ENCODE data around the gene OR5H15.
"Not testable (repeated sequence)": the region's sequence is repeated elsewhere in the genome, so short reads cannot be mapped to it uniquely, and the experiment has no call there.

Gene OR5H15

DNA sequence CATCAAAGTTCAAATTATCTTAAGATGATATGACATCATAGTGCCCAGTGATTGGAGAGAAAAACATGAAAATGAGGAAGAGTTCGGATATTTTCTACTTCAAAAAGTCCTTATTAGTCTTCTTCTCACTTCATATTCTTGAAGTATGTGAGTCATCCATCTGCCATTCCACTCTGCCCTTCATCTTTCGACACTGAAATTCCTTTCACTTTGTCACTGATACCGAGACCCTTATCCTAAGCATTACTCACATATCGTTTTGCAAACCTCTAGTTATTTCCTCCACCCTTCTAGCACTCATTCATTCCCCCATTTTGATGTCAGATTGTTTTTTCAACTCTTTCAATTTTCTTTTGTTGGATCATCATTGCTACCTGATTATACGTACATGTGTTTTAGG is 15.3 kb upstream of the OR5H15 start:
- no peak overlapping the region for H3K27ac ChIP-seq
- TF ChIP-seq, protein P1, sequence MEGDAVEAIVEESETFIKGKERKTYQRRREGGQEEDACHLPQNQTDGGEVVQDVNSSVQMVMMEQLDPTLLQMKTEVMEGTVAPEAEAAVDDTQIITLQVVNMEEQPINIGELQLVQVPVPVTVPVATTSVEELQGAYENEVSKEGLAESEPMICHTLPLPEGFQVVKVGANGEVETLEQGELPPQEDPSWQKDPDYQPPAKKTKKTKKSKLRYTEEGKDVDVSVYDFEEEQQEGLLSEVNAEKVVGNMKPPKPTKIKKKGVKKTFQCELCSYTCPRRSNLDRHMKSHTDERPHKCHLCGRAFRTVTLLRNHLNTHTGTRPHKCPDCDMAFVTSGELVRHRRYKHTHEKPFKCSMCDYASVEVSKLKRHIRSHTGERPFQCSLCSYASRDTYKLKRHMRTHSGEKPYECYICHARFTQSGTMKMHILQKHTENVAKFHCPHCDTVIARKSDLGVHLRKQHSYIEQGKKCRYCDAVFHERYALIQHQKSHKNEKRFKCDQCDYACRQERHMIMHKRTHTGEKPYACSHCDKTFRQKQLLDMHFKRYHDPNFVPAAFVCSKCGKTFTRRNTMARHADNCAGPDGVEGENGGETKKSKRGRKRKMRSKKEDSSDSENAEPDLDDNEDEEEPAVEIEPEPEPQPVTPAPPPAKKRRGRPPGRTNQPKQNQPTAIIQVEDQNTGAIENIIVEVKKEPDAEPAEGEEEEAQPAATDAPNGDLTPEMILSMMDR (IDR thresholded peaks at IDR 0.05) = no peak
- no peak for TF ChIP-seq ZFX (IDR thresholded peaks at IDR 0.05; ENCODE audit: borderline replicate concordance)

DNA sequence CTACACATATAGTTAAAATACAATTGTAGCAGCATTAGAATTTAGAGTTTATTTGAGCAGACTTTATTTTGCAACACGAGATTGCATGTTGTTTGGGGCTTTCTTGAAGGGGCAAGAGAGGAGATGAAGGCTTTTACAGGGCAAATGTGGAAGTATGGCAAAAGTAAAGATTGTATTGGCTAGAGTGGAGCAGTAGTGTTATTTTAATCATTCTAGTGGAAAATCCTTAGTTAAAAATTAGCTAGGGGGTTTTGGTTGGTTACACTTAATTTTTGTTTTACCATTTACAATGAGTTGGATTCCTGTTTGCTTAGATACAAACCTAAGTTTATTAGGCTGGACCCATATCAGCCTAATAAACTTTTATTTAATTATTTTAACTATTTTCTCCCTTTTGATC is 4.6 kb downstream of the OR5H15 start:
- no peak overlapping the region for H3K27ac ChIP-seq
- TF ChIP-seq, protein P1 (IDR thresholded peaks at IDR 0.05) = no peak
- no peak for TF ChIP-seq ZFX (IDR thresholded peaks at IDR 0.05; ENCODE audit: borderline replicate concordance)

DNA sequence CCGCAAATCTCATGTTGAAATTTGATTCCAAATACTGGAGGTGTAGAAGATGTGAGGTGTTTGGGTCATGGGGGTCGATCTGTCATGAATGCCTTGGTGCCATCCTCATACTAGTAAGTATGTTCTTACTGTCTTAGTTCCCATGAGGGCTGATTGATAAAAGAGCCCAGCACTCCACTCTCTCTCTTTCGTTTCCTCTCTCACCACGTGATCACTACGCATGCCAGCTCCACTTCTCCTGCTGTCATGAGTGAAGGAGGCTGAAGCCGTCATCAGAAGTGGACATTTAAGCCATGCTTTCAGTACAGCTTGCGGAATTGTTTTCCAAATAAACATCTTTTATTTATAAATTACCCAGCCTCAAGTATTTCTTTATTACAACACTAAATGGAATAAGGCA is 6.1 kb downstream of the OR5H15 start:
- TF ChIP-seq, protein P1 (IDR thresholded peaks at IDR 0.05) = no peak
- no peak for TF ChIP-seq ZFX (IDR thresholded peaks at IDR 0.05; ENCODE audit: borderline replicate concordance)
- no peak overlapping the region for H3K27ac ChIP-seq

DNA sequence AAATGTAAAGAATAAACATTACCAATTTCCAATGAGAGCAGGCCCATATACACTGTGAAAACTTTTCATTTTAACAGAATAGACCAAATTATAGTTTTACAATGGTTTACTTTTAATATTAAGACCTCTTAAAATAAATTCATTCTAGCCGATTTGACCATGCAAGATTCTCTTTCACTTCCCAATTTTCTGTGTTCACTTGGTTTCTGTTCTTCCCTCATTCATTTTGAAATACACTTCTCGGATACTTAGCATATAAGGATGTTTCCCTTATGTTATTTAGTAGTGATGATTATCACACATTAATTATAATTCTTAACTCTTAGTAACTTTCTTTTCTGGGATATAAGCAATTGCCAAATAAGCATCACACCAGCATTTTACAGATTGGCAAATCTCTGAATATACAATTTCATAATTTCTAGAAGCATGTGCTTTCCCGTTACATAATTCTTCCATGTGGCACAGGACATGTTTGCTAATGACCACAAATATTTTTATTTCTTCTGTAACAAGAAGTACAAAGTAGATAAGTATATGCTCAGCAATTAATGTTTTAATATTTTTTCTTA is 13.9 kb downstream of the OR5H15 start:
- no peak overlapping the region for H3K27ac ChIP-seq
- no peak for TF ChIP-seq ZFX (IDR thresholded peaks at IDR 0.05; ENCODE audit: borderline replicate concordance)
- TF ChIP-seq, protein P1 (IDR thresholded peaks at IDR 0.05) = no peak

DNA sequence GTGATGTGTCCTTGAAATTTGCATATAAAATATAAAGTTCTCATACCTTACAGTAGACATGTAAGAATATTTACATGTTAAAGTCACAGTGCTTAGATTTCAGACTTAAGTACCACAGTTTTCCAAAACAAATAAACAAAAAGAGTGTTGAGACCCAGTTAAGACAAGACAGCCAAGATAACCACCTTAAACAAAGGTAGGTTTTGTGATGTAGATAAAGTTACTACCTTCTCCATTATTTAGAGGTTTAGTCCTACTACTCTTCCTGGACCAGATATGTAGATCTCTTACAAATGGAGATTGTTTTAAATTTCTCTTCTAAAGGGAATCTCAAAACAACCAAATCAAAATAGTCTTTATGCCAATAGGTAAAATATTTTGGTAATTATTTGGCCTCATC is 15.7 kb downstream of the OR5H15 start:
- no peak overlapping the region for H3K27ac ChIP-seq
- no peak for TF ChIP-seq ZFX (IDR thresholded peaks at IDR 0.05; ENCODE audit: borderline replicate concordance)
- TF ChIP-seq, protein P1 (IDR thresholded peaks at IDR 0.05) = no peak

DNA sequence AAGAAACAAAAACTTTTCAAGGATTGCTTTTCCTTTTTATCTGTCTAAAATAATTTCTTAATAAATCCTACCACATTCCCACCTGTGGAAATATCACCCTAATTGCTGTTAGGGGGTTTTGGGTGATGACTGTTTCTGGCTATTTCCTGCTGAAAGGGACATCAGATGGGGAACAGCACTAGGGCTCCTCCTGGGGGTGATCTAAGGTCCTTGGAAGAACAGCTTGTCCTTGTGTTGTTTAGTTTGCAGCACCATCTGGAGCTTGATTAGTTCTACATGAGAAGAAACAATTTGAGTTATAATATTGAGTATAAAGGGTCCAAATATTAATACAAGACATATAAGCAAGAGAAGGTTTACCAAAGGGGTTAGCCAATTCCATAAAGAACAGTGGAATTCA is 18.7 kb downstream of the OR5H15 start:
- no peak overlapping the region for H3K27ac ChIP-seq
- TF ChIP-seq, protein P1 (IDR thresholded peaks at IDR 0.05) = no peak; the same call in 1 of the 2 replicates
- no peak for TF ChIP-seq ZFX (IDR thresholded peaks at IDR 0.05; ENCODE audit: borderline replicate concordance)

DNA sequence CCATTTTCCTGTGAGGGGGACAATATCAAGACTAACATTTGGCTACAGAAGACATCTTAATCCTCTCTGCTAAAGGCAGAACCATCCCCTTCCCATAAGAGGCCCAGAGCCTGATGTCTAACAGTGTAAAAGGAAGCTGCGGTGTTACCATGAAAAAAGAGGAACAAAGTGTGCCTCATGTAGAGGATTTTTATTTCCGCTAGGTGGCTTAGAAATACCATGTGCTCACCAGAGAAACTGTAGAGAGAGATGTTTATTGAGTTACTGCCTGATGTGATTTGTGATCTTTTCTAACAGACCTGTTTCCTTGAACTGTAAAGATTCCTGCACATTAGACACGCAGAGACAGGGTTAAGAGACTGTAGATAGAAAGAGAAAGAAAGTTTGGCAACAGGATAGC is 22.0 kb downstream of the OR5H15 start:
- TF ChIP-seq, protein P1 (IDR thresholded peaks at IDR 0.05) = peak; percentile 38
- no peak for TF ChIP-seq ZFX (IDR thresholded peaks at IDR 0.05; ENCODE audit: borderline replicate concordance)

DNA sequence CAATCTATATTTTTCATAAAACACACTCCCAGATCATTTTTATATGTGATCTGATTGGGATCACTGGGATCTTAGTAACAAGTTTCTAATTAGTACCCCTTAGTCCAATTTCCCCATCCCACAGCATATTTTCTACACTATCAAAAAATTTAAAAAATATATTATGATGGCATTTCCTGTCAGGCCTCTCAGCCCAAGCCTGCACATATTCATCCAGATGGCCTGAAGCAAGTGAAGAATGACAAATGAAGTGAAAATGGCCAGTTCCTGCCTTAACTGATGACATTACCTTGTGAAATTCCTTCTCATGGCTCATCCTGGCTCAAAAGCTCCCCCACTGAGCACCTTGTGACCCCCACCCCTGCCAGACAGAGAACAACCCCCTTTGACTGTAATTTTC is 24.4 kb downstream of the OR5H15 start:
- not testable (repeated sequence) for H3K27ac ChIP-seq

More for the DNA sequence above, 22.0 kb downstream of the OR5H15 start:
- no peak overlapping the region for H3K27ac ChIP-seq

DNA sequence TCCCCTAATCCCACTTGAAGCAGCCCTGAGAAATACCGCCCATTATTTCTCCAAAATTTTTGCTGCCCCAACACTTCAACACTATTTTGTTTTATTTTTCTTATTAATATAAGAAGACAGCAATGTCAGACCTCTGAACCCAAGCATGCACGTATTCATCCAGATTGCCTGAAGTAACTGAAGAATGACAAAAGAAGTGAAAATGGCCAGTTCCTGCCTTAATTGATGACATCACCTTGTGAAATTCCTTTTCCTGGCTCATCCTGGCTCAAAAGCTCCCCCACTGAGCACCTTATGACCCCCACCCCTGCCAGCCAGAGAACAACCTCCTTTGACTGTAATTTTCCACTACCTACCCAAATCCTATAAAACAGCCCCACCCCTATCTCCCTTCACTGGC is 29.8 kb downstream of the OR5H15 start:
- H3K27ac ChIP-seq = not testable (repeated sequence)

Measured in 22Rv1 (cell line).